Omental fat pad (tissue), 4 donors: Measurements from ENCODE around the gene TNPO2. TPM values are rescaled to one million over a fixed set of nuclear protein-coding genes. Genes with fewer than 3 reads are reported as not detected.
"Not testable (repeated sequence)": the region's sequence is repeated elsewhere in the genome, so short reads cannot be mapped to it uniquely, and the experiment has no call there.

Experiments
- ATAC-seq: fragments of 150-250 bp; one replicate; pipeline ENCODE4 v1.9.1; 2016; ENCODE audit warnings: mild to moderate bottlenecking, moderate library complexity; ENCODE audit not compliant: low FRiP score
- DNase-seq: peaks from one replicate; pipeline ENCODE4 v3.0.0-alpha.2; 2019; ENCODE audit warnings: low spot score
- CTCF ChIP-seq, 3 donors: fragments of 450-650 bp; IDR thresholded peaks; one replicate each; pipeline ENCODE4 v1.5.1; 2016 to 2017; ENCODE audit warnings: antibody characterized with exemption in 3 of 3, mild to moderate bottlenecking in 3 of 3, moderate library complexity in 2 of 3
- total RNA-seq, 4 donors: library from RNA; depleted of rRNA; stranded (reverse); fragments of >200 nt; gene quantifications; one replicate each; pipeline ENCODE4 v1.1.0, GENCODE V29; 2016

The TNPO2 gene
- total RNA-seq, 4 donors from 2014 or later: 44.8 to 95.4 (median 55.8) TPM

- no peak for TF ChIP-seq CTCF (IDR thresholded peaks at IDR 0.05)
- no peak for ATAC-seq
- DNase-seq: no peak
Measured at GRCh38 chr19:12715929-12716328, 7.8 kb downstream of the TNPO2 start.

- DNase-seq (no peak), ATAC-seq (no peak)
- TF ChIP-seq CTCF (IDR thresholded peaks at IDR 0.05): no peak
Measured at GRCh38 chr19:12715102-12715501, 8.6 kb downstream of the TNPO2 start.

- not testable (repeated sequence) for ATAC-seq, DNase-seq
Measured at GRCh38 chr19:12713304-12713703, 10.4 kb downstream of the TNPO2 start.

GRCh38 chr19:12712077-12712476, 11.7 kb downstream of the TNPO2 start:
- DNase-seq, ATAC-seq: not testable (repeated sequence)

GRCh38 chr19:12711187-12711586, 12.5 kb downstream of the TNPO2 start:
- TF ChIP-seq CTCF (IDR thresholded peaks at IDR 0.05): no peak
- DNase-seq (no peak), ATAC-seq (no peak)

- no peak for TF ChIP-seq CTCF (IDR thresholded peaks at IDR 0.05)
- ATAC-seq (no peak), DNase-seq (no peak)
Measured at GRCh38 chr19:12708641-12709040, 15.1 kb downstream of the TNPO2 start.

- ATAC-seq: no peak
- no peak for DNase-seq
- no peak for TF ChIP-seq CTCF (IDR thresholded peaks at IDR 0.05)
Measured at GRCh38 chr19:12706332-12706718, 17.4 kb downstream of the TNPO2 start.

- ATAC-seq (no peak), DNase-seq (no peak)
- TF ChIP-seq CTCF (IDR thresholded peaks at IDR 0.05): no peak
Measured at GRCh38 chr19:12705654-12706331, 17.9 kb downstream of the TNPO2 start.
